Left lung (tissue), 10 donors: ENCODE data around the gene HNMT. TPM values are rescaled to one million over a fixed set of nuclear protein-coding genes. Genes with fewer than 3 reads are reported as not detected.

Experiments used
- ATAC-seq: fragments of 200-7000 bp; cut with Tn5 transposase; one replicate; pipeline ENCODE4 v1.9.1; 2020; ENCODE audit warnings: moderate library complexity
- DNase-seq, 4 donors: peaks; one replicate each; pipeline ENCODE4 v3.0.0-alpha.2; 2013 to 2020
- H3K27ac ChIP-seq, 2 donors: fragments of 200-600 bp; sonication (generic) in 1 of 2; one replicate each; pipeline versions ENCODE4 v1.5.0 to v1.8.0; 2020 to 2021
- H3K27me3 ChIP-seq, 2 donors: fragments of 200-600 bp; sonication (generic) in 1 of 2; one replicate each; pipeline versions ENCODE4 v1.5.0 to v1.8.0; 2020 to 2021
- H3K36me3 ChIP-seq, 2 donors: fragments of 200-600 bp; sonication (generic) in 1 of 2; one replicate each; pipeline versions ENCODE4 v1.5.0 to v1.8.0; 2020 to 2021
- H3K4me1 ChIP-seq, 2 donors: fragments of 200-600 bp; one replicate each; pipeline ENCODE4 v1.8.0; 2021
- H3K4me3 ChIP-seq, 2 donors: fragments of 200-600 bp; sonication (generic) in 1 of 2; one replicate each; pipeline versions ENCODE4 v1.5.0 to v1.8.0; 2020 to 2021; ENCODE audit warnings: mild to moderate bottlenecking in 1 of 2
- H3K9me3 ChIP-seq, 2 donors: fragments of 200-600 bp; sonication (generic) in 1 of 2; one replicate each; pipeline versions ENCODE4 v1.5.0 to v1.8.0; 2020 to 2021
- intact Hi-C, 2 donors: fragments of 100-400 bp; cut with DNase I; formaldehyde crosslinking; loops; one replicate each; pipeline versions ENCODE4 v1.11.2 to v1.14.2; 2022
- polyA plus RNA-seq, 6 donors: library from polyadenylated mRNA; unstranded; fragments of 120-200 nt; gene quantifications; one replicate each; pipeline ENCODE4 v1.2.1, GENCODE V29; 2013; ENCODE audit not compliant: insufficient read length in 6 of 6
- total RNA-seq, 2 donors: library from RNA; stranded (reverse); fragmentation: NEBNext Ultra II Directional; extraction: Animal tissue kit (Norgen Biotek cat#: 25700); gene quantifications; one replicate each; pipeline ENCODE4 v1.2.1, GENCODE V29; 2021
- TF ChIP-seq, protein P1 (sequence below), 2 donors: fragments of 200-600 bp; sonication (generic) in 1 of 2; IDR thresholded peaks; one replicate each; pipeline versions ENCODE4 v1.5.0 to v1.8.0; 2021; ENCODE audit warnings: antibody characterized with exemption in 2 of 2
- donor health status: DM: no; HTN: yes; CAD: no.
- donor health status: DM: no; HTN: no; CAD: no.

The HNMT gene
- total and polyA plus RNA-seq, 8 donors: 53.0 to 98.9 (median 82.8) TPM

DNA sequence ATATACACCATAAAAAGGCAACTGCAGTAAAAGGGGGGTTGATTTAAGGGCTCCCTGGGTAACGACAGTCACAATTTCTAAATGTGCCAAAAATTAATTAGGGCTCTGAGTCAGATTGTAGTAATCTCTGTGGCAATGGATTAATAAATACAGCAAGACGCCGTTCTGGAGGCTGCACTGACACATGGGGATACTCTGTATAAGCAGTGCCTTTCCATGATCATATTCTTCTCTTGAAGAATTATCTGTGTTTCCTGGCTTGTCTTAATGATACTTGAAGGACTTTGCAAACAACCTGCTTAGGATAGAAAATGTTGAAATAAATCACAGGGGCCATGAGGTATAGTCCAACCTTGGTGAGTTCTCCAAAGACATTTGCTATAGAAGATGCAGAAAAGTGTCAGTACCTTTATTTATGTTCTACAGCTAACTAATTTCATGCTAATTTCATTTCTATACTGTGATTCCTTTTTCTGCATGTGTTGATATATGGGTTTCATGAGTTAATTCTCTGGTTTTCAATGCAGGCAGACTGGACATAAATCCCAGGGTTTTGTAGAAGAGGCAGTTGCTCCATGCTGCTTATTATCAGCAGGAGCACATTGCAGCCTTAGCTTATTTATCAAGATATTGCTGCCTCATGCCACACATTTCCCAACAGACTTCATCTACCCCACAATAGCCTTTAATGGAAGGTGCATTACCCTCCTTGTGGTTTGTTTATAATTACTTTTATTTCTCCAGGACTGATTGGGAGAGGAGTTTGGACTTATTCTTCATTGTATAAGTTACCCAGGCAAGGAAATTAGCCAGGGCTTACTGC lies 54.8 kb downstream of the HNMT start:
- H3K27me3 ChIP-seq: no peaks in the 10 kb centered on the region
- no peaks in the 10 kb centered on the region for H3K9me3 ChIP-seq
- H3K36me3 ChIP-seq: no peaks in the 10 kb centered on the region
- DNase-seq (no peak), ATAC-seq (no peak)
- H3K4me1 ChIP-seq: no peaks in the 10 kb centered on the region
- H3K4me3 ChIP-seq: no peak overlapping the region
- TF ChIP-seq, protein P1, sequence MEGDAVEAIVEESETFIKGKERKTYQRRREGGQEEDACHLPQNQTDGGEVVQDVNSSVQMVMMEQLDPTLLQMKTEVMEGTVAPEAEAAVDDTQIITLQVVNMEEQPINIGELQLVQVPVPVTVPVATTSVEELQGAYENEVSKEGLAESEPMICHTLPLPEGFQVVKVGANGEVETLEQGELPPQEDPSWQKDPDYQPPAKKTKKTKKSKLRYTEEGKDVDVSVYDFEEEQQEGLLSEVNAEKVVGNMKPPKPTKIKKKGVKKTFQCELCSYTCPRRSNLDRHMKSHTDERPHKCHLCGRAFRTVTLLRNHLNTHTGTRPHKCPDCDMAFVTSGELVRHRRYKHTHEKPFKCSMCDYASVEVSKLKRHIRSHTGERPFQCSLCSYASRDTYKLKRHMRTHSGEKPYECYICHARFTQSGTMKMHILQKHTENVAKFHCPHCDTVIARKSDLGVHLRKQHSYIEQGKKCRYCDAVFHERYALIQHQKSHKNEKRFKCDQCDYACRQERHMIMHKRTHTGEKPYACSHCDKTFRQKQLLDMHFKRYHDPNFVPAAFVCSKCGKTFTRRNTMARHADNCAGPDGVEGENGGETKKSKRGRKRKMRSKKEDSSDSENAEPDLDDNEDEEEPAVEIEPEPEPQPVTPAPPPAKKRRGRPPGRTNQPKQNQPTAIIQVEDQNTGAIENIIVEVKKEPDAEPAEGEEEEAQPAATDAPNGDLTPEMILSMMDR (IDR thresholded peaks at IDR 0.05): no peak
- H3K27ac ChIP-seq: no peak overlapping the region
- intact Hi-C loops: no loop called here

DNA sequence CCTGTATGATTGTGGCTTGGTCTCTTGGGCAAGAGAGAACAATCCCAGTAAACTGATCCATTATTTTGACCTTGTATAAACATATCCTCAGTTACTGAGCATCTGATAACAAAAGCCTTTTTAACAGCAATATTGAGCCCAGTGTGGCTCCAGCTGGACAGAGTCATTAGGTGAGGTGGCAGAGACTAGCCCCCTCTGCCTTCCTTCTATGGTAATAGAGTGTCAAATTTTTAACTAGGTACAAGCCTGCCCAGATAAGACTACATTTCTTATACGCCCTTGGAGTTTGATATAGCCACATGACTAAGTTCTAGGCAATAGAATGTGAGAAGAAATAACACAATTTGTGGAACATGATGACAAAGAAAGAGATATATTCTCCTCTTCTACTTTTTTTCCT lies 56.2 kb downstream of the HNMT start:
- DNase-seq: no peak
- H3K4me3 ChIP-seq: no peak overlapping the region
- no peak for ATAC-seq
- no peaks in the 10 kb centered on the region for H3K4me1 ChIP-seq
- no peaks in the 10 kb centered on the region for H3K9me3 ChIP-seq
- intact Hi-C loops: no loop called here
- no peaks in the 10 kb centered on the region for H3K27me3 ChIP-seq
- H3K27ac ChIP-seq: no peak overlapping the region
- no peaks in the 10 kb centered on the region for H3K36me3 ChIP-seq
- TF ChIP-seq, protein P1 (IDR thresholded peaks at IDR 0.05): no peak

DNA sequence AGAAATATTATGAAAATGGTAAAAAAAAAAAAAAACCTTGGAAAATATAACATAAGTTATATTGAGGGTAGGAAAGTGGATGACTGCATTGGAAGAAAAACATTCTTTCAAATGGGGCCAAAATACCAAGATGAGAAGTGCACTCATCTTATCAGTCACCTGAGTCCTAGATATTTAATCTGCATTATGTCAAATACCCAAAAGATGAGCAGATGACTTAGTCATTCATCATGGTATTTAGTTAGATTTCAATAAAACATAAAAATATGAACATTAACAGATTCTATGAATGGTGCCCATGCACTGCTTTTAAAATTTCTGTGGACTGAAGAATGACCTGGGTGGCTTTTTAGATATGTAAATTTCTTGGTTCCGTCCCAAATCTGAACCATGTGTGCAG lies 56.9 kb downstream of the HNMT start:
- Histone ChIP-seq H3K27me3 (no peaks in the 10 kb centered on the region), H3K27ac (no peak overlapping the region), H3K9me3 (no peaks in the 10 kb centered on the region), H3K4me3 (no peak overlapping the region), H3K36me3 (no peaks in the 10 kb centered on the region), H3K4me1 (no peaks in the 10 kb centered on the region)
- TF ChIP-seq, protein P1 (IDR thresholded peaks at IDR 0.05): no peak
- intact Hi-C loops: no loop called here
- no peak for DNase-seq
- ATAC-seq: no peak

DNA sequence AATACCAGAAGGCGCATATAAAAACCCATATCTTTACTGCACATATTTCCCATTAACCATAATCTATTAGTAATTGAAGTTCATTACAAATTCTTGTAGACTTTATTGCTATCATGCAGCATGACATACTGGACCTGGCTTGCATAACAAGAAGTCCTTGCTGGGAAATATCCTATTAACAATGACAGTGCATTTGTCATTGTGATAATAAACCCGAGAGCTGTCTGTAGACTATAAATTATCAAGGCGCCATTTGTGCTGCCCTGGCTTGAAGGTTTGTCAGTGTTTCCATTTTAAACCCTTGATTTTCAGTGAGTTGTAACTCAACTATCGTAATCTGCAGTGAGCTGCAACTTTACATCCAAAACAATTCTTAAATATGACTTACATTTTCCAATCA lies 59.0 kb downstream of the HNMT start:
- Histone ChIP-seq H3K27me3 (no peaks in the 10 kb centered on the region), H3K27ac (no peak overlapping the region), H3K9me3 (no peaks in the 10 kb centered on the region), H3K4me3 (no peak overlapping the region), H3K4me1 (no peaks in the 10 kb centered on the region), H3K36me3 (no peaks in the 10 kb centered on the region)
- TF ChIP-seq, protein P1 (IDR thresholded peaks at IDR 0.05): no peak
- intact Hi-C loops: no loop called here
- DNase-seq (no peak), ATAC-seq (no peak)

DNA sequence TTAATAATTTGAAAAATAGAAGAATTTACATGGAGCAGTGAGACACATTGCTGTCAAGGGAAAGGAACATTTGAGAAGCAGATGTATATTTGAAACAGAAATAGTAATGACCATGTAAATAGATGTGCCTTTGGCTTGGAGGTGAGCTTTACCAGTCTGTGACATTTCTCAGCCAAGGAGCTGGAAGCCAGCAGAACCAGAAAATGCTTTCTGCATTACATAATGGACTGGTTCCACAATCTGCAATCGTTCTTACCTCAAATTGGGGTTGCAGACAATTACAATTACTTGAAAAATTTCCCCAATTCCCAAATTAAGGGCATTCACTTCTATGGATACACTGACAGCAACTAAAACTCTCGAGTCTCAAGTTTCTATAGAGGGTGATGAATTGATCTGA lies 59.7 kb downstream of the HNMT start:
- Histone ChIP-seq H3K9me3 (no peaks in the 10 kb centered on the region), H3K4me3 (no peak overlapping the region), H3K27ac (no peak overlapping the region), H3K4me1 (no peaks in the 10 kb centered on the region), H3K36me3 (no peaks in the 10 kb centered on the region), H3K27me3 (no peaks in the 10 kb centered on the region)
- ATAC-seq (no peak), DNase-seq (no peak)
- TF ChIP-seq, protein P1 (IDR thresholded peaks at IDR 0.05): no peak
- intact Hi-C loops: no loop called here
